Hepatocyte (in vitro differentiated cells): ENCODE data around the gene AGFG1. TPM values are rescaled to one million over a fixed set of nuclear protein-coding genes. Genes with fewer than 3 reads are reported as not detected.
A peak's percentile ranks its signal among the peaks of the same experiment; 100 is the strongest.

Experiments used
- DNase-seq: peaks from one replicate; pipeline ENCODE4 v3.0.0-alpha.2; 2016; ENCODE audit warnings: low spot score
- H2AFZ ChIP-seq: fragments of 200-600 bp; sonication (generic); 2 replicates; pipeline ENCODE4 v1.6.0; 2016; ENCODE audit warnings: antibody characterized with exemption, mild to moderate bottlenecking
- H3K27ac ChIP-seq: fragments of 200-600 bp; sonication (generic); 2 replicates; pipeline ENCODE4 v1.5.1; 2016; ENCODE audit warnings: mild to moderate bottlenecking
- H3K27me3 ChIP-seq: fragments of 200-600 bp; sonication (generic); 2 replicates; pipeline ENCODE4 v1.6.1; 2016
- H3K36me3 ChIP-seq: fragments of 200-600 bp; sonication (generic); replicated peaks from 2 replicates; pipeline ENCODE4 v1.5.1; 2016; ENCODE audit warnings: low read depth; ENCODE audit not compliant: insufficient read depth
- H3K4me1 ChIP-seq: fragments of 200-600 bp; sonication (generic); 2 replicates; pipeline ENCODE4 v1.5.1; 2016; ENCODE audit warnings: mild to moderate bottlenecking, moderate library complexity; ENCODE audit not compliant: insufficient read depth
- H3K4me2 ChIP-seq: fragments of 200-600 bp; sonication (generic); 2 replicates; pipeline ENCODE4 v1.6.0; 2016
- H3K4me3 ChIP-seq: fragments of 200-600 bp; sonication (generic); 2 replicates; pipeline ENCODE4 v1.5.1; 2016; ENCODE audit warnings: mild to moderate bottlenecking
- H3K79me2 ChIP-seq: fragments of 200-600 bp; sonication (generic); 2 replicates; pipeline ENCODE4 v1.6.0; 2017; ENCODE audit warnings: mild to moderate bottlenecking
- H3K9me2 ChIP-seq: fragments of 200-600 bp; sonication (generic); replicated peaks from 2 replicates; pipeline ENCODE4 v1.6.0; 2017; ENCODE audit warnings: mild to moderate bottlenecking; ENCODE audit not compliant: insufficient read depth
- H3K9me3 ChIP-seq: fragments of 200-600 bp; sonication (generic); 2 replicates; pipeline ENCODE4 v1.5.1; 2016; ENCODE audit warnings: low read depth, mild to moderate bottlenecking
- H4K20me1 ChIP-seq: fragments of 200-600 bp; sonication (generic); 2 replicates; pipeline ENCODE4 v1.6.0; 2016; ENCODE audit warnings: mild to moderate bottlenecking; ENCODE audit not compliant: insufficient read depth, poor library complexity, severe bottlenecking
- CTCF ChIP-seq: fragments of 200-600 bp; sonication (generic); IDR thresholded peaks from 2 replicates; pipeline ENCODE4 v1.5.1; 2016; ENCODE audit warnings: antibody characterized with exemption, mild to moderate bottlenecking; ENCODE audit not compliant: poor library complexity
- EZH2 ChIP-seq: fragments of 200-600 bp; sonication (generic); IDR thresholded peaks from 2 replicates; pipeline ENCODE4 v1.6.1; 2016; ENCODE audit warnings: antibody characterized with exemption, mild to moderate bottlenecking, borderline replicate concordance
- EZH2phosphoT487 ChIP-seq: fragments of 200-600 bp; sonication (generic); IDR thresholded peaks from one replicate; pipeline ENCODE4 v1.6.1; 2018; ENCODE audit warnings: antibody characterized with exemption, mild to moderate bottlenecking, low read depth, moderate library complexity; ENCODE audit not compliant: unreplicated experiment, severe bottlenecking
- WGBS: methylation state at CpG from one replicate; pipeline ENCODE4 v1.1.6; 2016; ENCODE audit warnings: low lambda C conversion rate; ENCODE audit errors: missing lambda C conversion rate; 5-methylcytosine and 5-hydroxymethylcytosine counted together
- polyA plus RNA-seq: library from polyadenylated mRNA; unstranded; fragments of >200 nt; fragmentation: Nextera tagmentation; extraction: Ambion mirVana; gene quantifications from 2 replicates; pipeline ENCODE4 v1.2.1, GENCODE V29; 2016
- total RNA-seq: library from RNA; depleted of rRNA; stranded (reverse); fragments of >200 nt; gene quantifications from 2 replicates; pipeline ENCODE4 v1.2.3, GENCODE V29; 2014

The AGFG1 gene
- total and polyA plus RNA-seq, 2 experiments from 2014 or later = 62.4 to 91.6 TPM

GRCh38 chr2:227509824-227510619 lies 38.1 kb downstream of the AGFG1 start:
- DNase-seq = no peak
- H3K79me2 ChIP-seq = peaks cover 98% of the 10 kb centered on the region

GRCh38 chr2:227510620-227510958 lies 38.6 kb downstream of the AGFG1 start:
- DNase-seq = no peak

More at GRCh38 chr2:227509824-227510619, 38.1 kb downstream of the AGFG1 start:
- Histone ChIP-seq H4K20me1 (peaks cover 90% of the 10 kb centered on the region), H3K4me3 (no peak overlapping the region), H3K9me3 (no peaks in the 10 kb centered on the region), H3K27me3 (no peaks in the 10 kb centered on the region), H2AFZ (no peak overlapping the region), H3K4me1 (peaks cover 40% of the 10 kb centered on the region), H3K36me3 (no peaks in the 10 kb centered on the region), H3K27ac (peak overlapping the region; percentile 15), H3K4me2 (peak overlapping the region; percentile 4), H3K9me2 (no peaks in the 10 kb centered on the region)
- WGBS = 52% methylated on average over 4 of the region's 4 CpGs
- TF ChIP-seq EZH2phosphoT487 = no peak
- no peak for TF ChIP-seq CTCF
- TF ChIP-seq EZH2 = no peak

DNA sequence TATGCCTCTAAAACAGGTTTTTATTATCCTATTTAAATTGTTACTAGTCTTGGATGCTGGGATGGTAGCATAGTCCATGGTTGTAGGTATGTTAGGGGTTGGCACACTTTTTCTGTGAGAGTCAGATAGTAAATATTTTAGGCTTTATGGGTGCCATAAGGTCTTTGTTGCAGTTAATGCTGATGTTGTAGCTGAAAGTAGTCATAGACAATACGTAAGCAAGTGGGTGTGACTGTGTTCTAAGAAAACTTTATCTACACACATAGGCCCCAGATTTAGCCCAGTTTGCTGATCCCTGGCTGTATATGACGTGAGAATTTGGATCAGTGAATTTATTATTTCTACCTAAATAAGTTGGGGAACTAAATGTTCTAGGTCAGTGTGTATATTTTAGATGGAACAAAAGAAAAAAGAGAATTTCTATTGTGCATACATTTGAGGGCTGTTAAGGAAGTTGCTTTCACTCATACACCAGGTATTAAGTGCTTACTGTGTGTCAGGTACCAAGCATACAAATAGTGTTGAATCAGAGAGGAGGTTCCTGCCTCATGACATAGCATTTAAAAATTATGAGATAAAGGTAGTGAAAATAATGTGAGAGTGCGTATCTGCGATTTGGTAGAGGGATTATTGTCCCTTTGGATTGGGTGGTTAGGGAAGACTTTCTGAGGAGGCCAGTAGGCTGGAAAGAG lies 39.4 kb downstream of the AGFG1 start:
- peaks cover 91% of the 10 kb centered on the region for H4K20me1 ChIP-seq
- H3K79me2 ChIP-seq = peaks cover 99% of the 10 kb centered on the region
- no peak for DNase-seq
- TF ChIP-seq EZH2 = no peak
- no peak for TF ChIP-seq EZH2phosphoT487
- no peak for TF ChIP-seq CTCF
- H3K9me2 ChIP-seq = no peaks in the 10 kb centered on the region
- H3K27ac ChIP-seq = peak overlapping the region; percentile 21
- peak overlapping the region; percentile 4 for H3K4me2 ChIP-seq
- 84% methylated on average over 4 of the region's 4 CpGs for WGBS
- no peaks in the 10 kb centered on the region for H3K27me3 ChIP-seq
- H3K36me3 ChIP-seq = no peaks in the 10 kb centered on the region
- H3K9me3 ChIP-seq = no peaks in the 10 kb centered on the region
- H3K4me1 ChIP-seq = peaks cover 38% of the 10 kb centered on the region
- no peak overlapping the region for H2AFZ ChIP-seq
- no peak overlapping the region for H3K4me3 ChIP-seq

More at GRCh38 chr2:227510620-227510958, 38.6 kb downstream of the AGFG1 start:
- H3K4me3 ChIP-seq = no peak overlapping the region
- H3K27ac ChIP-seq = peak overlapping the region; percentile 15
- peaks cover 91% of the 10 kb centered on the region for H4K20me1 ChIP-seq
- H3K9me3 ChIP-seq = no peaks in the 10 kb centered on the region
- peaks cover 98% of the 10 kb centered on the region for H3K79me2 ChIP-seq
- H3K4me2 ChIP-seq = peak overlapping the region; percentile 4
- no peaks in the 10 kb centered on the region for H3K27me3 ChIP-seq
- no peak overlapping the region for H2AFZ ChIP-seq
- 73% methylated on average over 2 of the region's 2 CpGs for WGBS
- peaks cover 40% of the 10 kb centered on the region for H3K4me1 ChIP-seq
- no peaks in the 10 kb centered on the region for H3K9me2 ChIP-seq
- no peaks in the 10 kb centered on the region for H3K36me3 ChIP-seq
- TF ChIP-seq CTCF (no peak), EZH2phosphoT487 (no peak), EZH2 (no peak)
